ENCODE data around the gene YIPF1. TPM values are rescaled to one million over a fixed set of nuclear protein-coding genes. Genes with fewer than 3 reads are reported as not detected.

The YIPF1 gene
- total RNA-seq, 1 donor from 2014 or later, result 41.2 TPM

DNA sequence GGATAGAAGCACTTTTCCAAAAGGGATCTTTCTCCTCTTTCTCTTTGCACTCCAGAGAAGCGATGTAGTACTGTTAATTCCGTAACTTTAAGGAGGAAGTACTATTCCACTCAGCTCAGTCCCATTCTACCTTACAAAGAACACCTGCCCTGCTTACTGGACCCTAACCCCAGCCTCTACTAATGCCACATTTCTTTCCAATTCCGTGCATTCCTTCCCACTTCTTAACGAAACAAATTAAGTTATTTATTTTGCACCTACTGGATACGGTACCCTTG lies 52.0 kb downstream of the YIPF1 start:
- peak overlapping the region; percentile 84 for H3K4me2 ChIP-seq
- peaks cover 7% of the 10 kb centered on the region for H3K9me3 Mint-ChIP-seq
- H3K4me3 Mint-ChIP-seq, result peak overlapping the region; percentile 94
- H3K79me2 ChIP-seq (ENCODE audit: low read depth), result peaks cover 53% of the 10 kb centered on the region
- TF ChIP-seq EZH2phosphoT487 (IDR thresholded peaks at IDR 0.05), result no peak
- H3K36me3 Mint-ChIP-seq, result peaks cover 1% of the 10 kb centered on the region
- peak overlapping the region; percentile 82 for H3K4me3 ChIP-seq
- no peak for DNase-seq (ENCODE audit: low spot score)
- peaks cover 10% of the 10 kb centered on the region for H3K4me1 Mint-ChIP-seq
- peak overlapping the region; percentile 45 for H2AFZ ChIP-seq (replicated peaks)
- peaks cover 7% of the 10 kb centered on the region for H3F3A ChIP-seq (ENCODE audit: low read depth)
- H3K27me3 ChIP-seq, result no peaks in the 10 kb centered on the region
- peak overlapping the region; percentile 31 for H3K9ac ChIP-seq
- peaks cover 5% of the 10 kb centered on the region for H3K4me1 ChIP-seq
- peak overlapping the region; percentile 96 for H3K27ac Mint-ChIP-seq
- H3K27ac ChIP-seq, result no peak overlapping the region
- no peaks in the 10 kb centered on the region for H4K20me1 ChIP-seq (ENCODE audit: low read depth)
- no peaks in the 10 kb centered on the region for H3K36me3 ChIP-seq
- peaks cover 2% of the 10 kb centered on the region for H3K27me3 Mint-ChIP-seq (ENCODE audit: insufficient read depth, low read depth)
- peaks cover 8% of the 10 kb centered on the region for H3K9me3 ChIP-seq (ENCODE audit: low read depth)

GRCh38 chr1:53835491-53835890 lies 54.1 kb downstream of the YIPF1 start:
- H3K4me3 ChIP-seq, result no peak overlapping the region
- H3K4me3 Mint-ChIP-seq, result no peak overlapping the region
- H3K9me3 ChIP-seq (ENCODE audit: low read depth), result no peaks in the 10 kb centered on the region
- no peak overlapping the region for H2AFZ ChIP-seq (replicated peaks)
- no peaks in the 10 kb centered on the region for H3K9me3 Mint-ChIP-seq
- TF ChIP-seq EZH2phosphoT487 (IDR thresholded peaks at IDR 0.05) (no peak), EZH2 (IDR thresholded peaks at IDR 0.05) (no peak), CTCF (IDR thresholded peaks at IDR 0.05) (no peak)
- no peak overlapping the region for H3K9ac ChIP-seq
- H3F3A ChIP-seq (ENCODE audit: low read depth), result peaks cover 7% of the 10 kb centered on the region
- peaks cover 3% of the 10 kb centered on the region for H3K36me3 Mint-ChIP-seq
- no peak overlapping the region for H3K27ac ChIP-seq
- peaks cover 10% of the 10 kb centered on the region for H3K4me1 Mint-ChIP-seq
- no peak overlapping the region for H3K27ac Mint-ChIP-seq
- H3K27me3 ChIP-seq, result no peaks in the 10 kb centered on the region
- H3K4me2 ChIP-seq, result no peak overlapping the region
- no peaks in the 10 kb centered on the region for H3K36me3 ChIP-seq
- H4K20me1 ChIP-seq (ENCODE audit: low read depth), result no peaks in the 10 kb centered on the region
- DNase-seq (ENCODE audit: low spot score), result no peak
- H3K4me1 ChIP-seq, result peaks cover 5% of the 10 kb centered on the region
- H3K27me3 Mint-ChIP-seq (ENCODE audit: insufficient read depth, low read depth), result no peaks in the 10 kb centered on the region
- H3K79me2 ChIP-seq (ENCODE audit: low read depth), result peaks cover 68% of the 10 kb centered on the region

DNA sequence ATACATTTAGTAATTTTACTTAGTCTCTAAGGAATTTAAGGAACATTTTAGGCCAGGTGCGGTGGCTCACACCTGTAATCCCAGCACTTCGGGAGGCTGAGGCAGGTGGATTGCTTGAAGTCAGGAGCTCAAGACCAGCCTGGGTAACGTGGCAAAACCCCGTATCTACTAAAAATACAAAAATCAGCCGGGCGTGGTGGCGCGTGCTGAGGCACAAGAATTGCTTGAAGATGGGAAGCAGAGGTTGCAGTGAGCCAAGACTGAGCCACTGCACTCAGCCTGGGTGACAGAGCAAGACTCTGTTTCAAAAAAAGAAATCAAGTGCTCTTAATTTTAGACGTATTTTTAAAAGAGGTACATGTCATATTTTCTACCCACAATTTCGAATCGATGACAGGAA lies 54.8 kb downstream of the YIPF1 start:
- Mint-ChIP-seq H3K4me1 (peaks cover 10% of the 10 kb centered on the region), H3K9me3 (no peaks in the 10 kb centered on the region), H3K27me3 (ENCODE audit: insufficient read depth, low read depth) (no peaks in the 10 kb centered on the region), H3K36me3 (peaks cover 5% of the 10 kb centered on the region), H3K4me3 (no peak overlapping the region), H3K27ac (no peak overlapping the region)
- H3K79me2 ChIP-seq (ENCODE audit: low read depth), result peaks cover 68% of the 10 kb centered on the region
- H3K9me3 ChIP-seq (ENCODE audit: low read depth), result no peaks in the 10 kb centered on the region
- peaks cover 7% of the 10 kb centered on the region for H3F3A ChIP-seq (ENCODE audit: low read depth)
- H3K27me3 ChIP-seq, result no peaks in the 10 kb centered on the region
- no peak overlapping the region for H3K9ac ChIP-seq
- H3K4me2 ChIP-seq, result no peak overlapping the region
- DNase-seq (ENCODE audit: low spot score), result no peak
- no peak overlapping the region for H3K4me3 ChIP-seq
- TF ChIP-seq CTCF (IDR thresholded peaks at IDR 0.05) (no peak), EZH2phosphoT487 (IDR thresholded peaks at IDR 0.05) (no peak), EZH2 (IDR thresholded peaks at IDR 0.05) (no peak)
- H3K27ac ChIP-seq, result no peak overlapping the region
- H2AFZ ChIP-seq (replicated peaks), result no peak overlapping the region
- peaks cover 5% of the 10 kb centered on the region for H3K4me1 ChIP-seq
- H3K36me3 ChIP-seq, result no peaks in the 10 kb centered on the region
- no peaks in the 10 kb centered on the region for H4K20me1 ChIP-seq (ENCODE audit: low read depth)

GRCh38 chr1:53833393-53833792 lies 56.2 kb downstream of the YIPF1 start:
- Mint-ChIP-seq H3K4me3 (no peak overlapping the region), H3K27ac (no peak overlapping the region), H3K36me3 (peaks cover 8% of the 10 kb centered on the region), H3K9me3 (no peaks in the 10 kb centered on the region), H3K27me3 (ENCODE audit: insufficient read depth, low read depth) (no peaks in the 10 kb centered on the region), H3K4me1 (peaks cover 10% of the 10 kb centered on the region)
- Histone ChIP-seq H3K4me3 (no peak overlapping the region), H3F3A (ENCODE audit: low read depth) (peaks cover 7% of the 10 kb centered on the region), H3K79me2 (ENCODE audit: low read depth) (peaks cover 68% of the 10 kb centered on the region), H3K4me1 (peaks cover 5% of the 10 kb centered on the region), H3K36me3 (no peaks in the 10 kb centered on the region), H4K20me1 (ENCODE audit: low read depth) (no peaks in the 10 kb centered on the region), H3K27me3 (no peaks in the 10 kb centered on the region), H3K9me3 (ENCODE audit: low read depth) (no peaks in the 10 kb centered on the region), H3K4me2 (no peak overlapping the region), H2AFZ (replicated peaks) (no peak overlapping the region), H3K27ac (no peak overlapping the region), H3K9ac (no peak overlapping the region)
- no peak for DNase-seq (ENCODE audit: low spot score)
- no peak for TF ChIP-seq CTCF (IDR thresholded peaks at IDR 0.05)
- TF ChIP-seq EZH2 (IDR thresholded peaks at IDR 0.05), result no peak
- no peak for TF ChIP-seq EZH2phosphoT487 (IDR thresholded peaks at IDR 0.05)
